ENCODE measurements around the gene FBXO9.

Gene FBXO9

GRCh38 chr6:53074347-53074746 lies 9.1 kb downstream of the FBXO9 start:
- no peak for DNase-seq (ENCODE audit: extremely low read depth, insufficient read length)
- no peak for TF ChIP-seq CTCF (IDR thresholded peaks at IDR 0.05; ENCODE audit: insufficient read depth, low read length, poor library complexity, severe bottlenecking)
- Histone ChIP-seq H3K4me3 (replicated peaks; ENCODE audit: low read depth, low read length) (no peak overlapping the region), H3K27me3 (replicated peaks; ENCODE audit: control insufficient read depth, insufficient read depth, low read length) (no peaks in the 10 kb centered on the region), H3K36me3 (ENCODE audit: control insufficient read depth, insufficient read depth, low read length) (peaks cover 5% of the 10 kb centered on the region)

GRCh38 chr6:53080813-53081212 lies 15.6 kb downstream of the FBXO9 start:
- Histone ChIP-seq H3K36me3 (ENCODE audit: control insufficient read depth, insufficient read depth, low read length) (peaks cover 1% of the 10 kb centered on the region; the same call in 1 of the 2 replicates), H3K4me3 (replicated peaks; ENCODE audit: low read depth, low read length) (no peak overlapping the region)
- no peak for TF ChIP-seq CTCF (IDR thresholded peaks at IDR 0.05; ENCODE audit: insufficient read depth, low read length, poor library complexity, severe bottlenecking)

GRCh38 chr6:53086302-53086701 lies 21.1 kb downstream of the FBXO9 start:
- Histone ChIP-seq H3K36me3 (ENCODE audit: control insufficient read depth, insufficient read depth, low read length) (peaks cover 6% of the 10 kb centered on the region), H3K4me3 (replicated peaks; ENCODE audit: low read depth, low read length) (no peak overlapping the region), H3K27me3 (replicated peaks; ENCODE audit: control insufficient read depth, insufficient read depth, low read length) (no peaks in the 10 kb centered on the region)
- no peak for DNase-seq (ENCODE audit: extremely low read depth, insufficient read length)
- TF ChIP-seq CTCF (IDR thresholded peaks at IDR 0.05; ENCODE audit: insufficient read depth, low read length, poor library complexity, severe bottlenecking) = no peak

More at GRCh38 chr6:53080813-53081212, 15.6 kb downstream of the FBXO9 start:
- no peak for DNase-seq (ENCODE audit: extremely low read depth, insufficient read length)
- no peaks in the 10 kb centered on the region for H3K27me3 ChIP-seq (replicated peaks; ENCODE audit: control insufficient read depth, insufficient read depth, low read length)

- TF ChIP-seq CTCF (IDR thresholded peaks at IDR 0.05; ENCODE audit: insufficient read depth, low read length, poor library complexity, severe bottlenecking) = no peak
- peaks cover 4% of the 10 kb centered on the region for H3K36me3 ChIP-seq (ENCODE audit: control insufficient read depth, insufficient read depth, low read length)
Observed at GRCh38 chr6:53089948-53090347, 24.7 kb downstream of the FBXO9 start.

GRCh38 chr6:53090576-53090975 lies 25.4 kb downstream of the FBXO9 start:
- no peak for DNase-seq (ENCODE audit: extremely low read depth, insufficient read length)
- Histone ChIP-seq H3K36me3 (ENCODE audit: control insufficient read depth, insufficient read depth, low read length) (peaks cover 4% of the 10 kb centered on the region), H3K27me3 (replicated peaks; ENCODE audit: control insufficient read depth, insufficient read depth, low read length) (no peaks in the 10 kb centered on the region), H3K4me3 (replicated peaks; ENCODE audit: low read depth, low read length) (no peak overlapping the region)
- no peak for TF ChIP-seq CTCF (IDR thresholded peaks at IDR 0.05; ENCODE audit: insufficient read depth, low read length, poor library complexity, severe bottlenecking)

More at GRCh38 chr6:53089948-53090347, 24.7 kb downstream of the FBXO9 start:
- no peak for DNase-seq (ENCODE audit: extremely low read depth, insufficient read length)
- Histone ChIP-seq H3K27me3 (replicated peaks; ENCODE audit: control insufficient read depth, insufficient read depth, low read length) (no peaks in the 10 kb centered on the region), H3K4me3 (replicated peaks; ENCODE audit: low read depth, low read length) (no peak overlapping the region)

GRCh38 chr6:53095270-53095669 lies 30.1 kb downstream of the FBXO9 start:
- no peak overlapping the region for H3K4me3 ChIP-seq (replicated peaks; ENCODE audit: low read depth, low read length)
- peak; percentile 13 for DNase-seq (ENCODE audit: extremely low read depth, insufficient read length)
- no peaks in the 10 kb centered on the region for H3K27me3 ChIP-seq (replicated peaks; ENCODE audit: control insufficient read depth, insufficient read depth, low read length)
- no peak for TF ChIP-seq CTCF (IDR thresholded peaks at IDR 0.05; ENCODE audit: insufficient read depth, low read length, poor library complexity, severe bottlenecking)
- H3K36me3 ChIP-seq (ENCODE audit: control insufficient read depth, insufficient read depth, low read length) = peaks cover 2% of the 10 kb centered on the region
